Measurements from ENCODE around the gene ADAT1.

Gene ADAT1

GRCh38 chr16:75626806-75627205, 3.7 kb upstream of the ADAT1 start:
- no peak for DNase-seq (ENCODE audit: extremely low spot score)
- TF ChIP-seq HDGF (IDR thresholded peaks at IDR 0.05; ENCODE audit: borderline replicate concordance) (no peak), FOXA1 (IDR thresholded peaks at IDR 0.05) (no peak), ZNF384 (IDR thresholded peaks at IDR 0.05) (no peak)
- ChIA-PET POLR2A (interaction anchor here (1.5 kb wide), 1 partner anchor 21 kb away, joined by 14 read pairs; the partner anchor contains the start of genes KARS1 and TERF2IP), CTCF (no interaction called here)

- no peak for DNase-seq (ENCODE audit: extremely low spot score)
- ChIA-PET CTCF (no interaction called here), POLR2A (no interaction called here)
- TF ChIP-seq BHLHE40 (IDR thresholded peaks at IDR 0.05; ENCODE audit: borderline replicate concordance) (no peak), L3MBTL2 (conservative IDR thresholded peaks at IDR 0.05) (no peak)
These were observed 1.8 kb upstream of the ADAT1 start for GRCh38 chr16:75624921-75625334.

DNA sequence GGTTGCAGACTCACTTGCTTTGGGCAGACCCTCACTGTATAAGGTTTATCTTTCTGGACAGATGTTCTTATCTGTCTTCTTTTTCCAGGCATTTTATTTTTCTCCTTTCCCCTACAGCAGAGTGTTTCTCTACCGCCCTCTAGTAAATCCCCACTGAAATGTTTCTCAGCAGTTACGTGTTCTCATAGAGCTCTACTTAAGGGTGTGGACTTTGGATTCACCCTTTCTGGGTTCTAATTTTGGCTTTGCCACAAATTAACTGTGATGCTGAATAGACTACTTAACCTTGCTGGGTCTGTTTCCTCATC, 2.0 kb downstream of the ADAT1 start:
- ChIA-PET POLR2A (no interaction called here), CTCF (interaction anchor here (0.6 to 1.4 kb wide), 6 partner anchors 26 to 1841 kb away, joined by 3 to 4 read pairs (median 3); no protein-coding TSS in a partner anchor)
- TF ChIP-seq ARNT (IDR thresholded peaks at IDR 0.05) (no peak), NFRKB (IDR thresholded peaks at IDR 0.05) (no peak)
- peak; percentile 30 for DNase-seq (ENCODE audit: extremely low spot score)

GRCh38 chr16:75620326-75621169, 2.5 kb downstream of the ADAT1 start:
- no peak for TF ChIP-seq FOXM1 (IDR thresholded peaks at IDR 0.05; ENCODE audit: borderline replicate concordance)
- no peak for TF ChIP-seq HDGF (IDR thresholded peaks at IDR 0.05; ENCODE audit: borderline replicate concordance)
- no peak for TF ChIP-seq CTBP1 (IDR thresholded peaks at IDR 0.05; ENCODE audit: borderline replicate concordance)
- no peak for TF ChIP-seq ELF4 (IDR thresholded peaks at IDR 0.05)
- no peak for TF ChIP-seq FOXA1 (IDR thresholded peaks at IDR 0.05)
- TF ChIP-seq BHLHE40 (IDR thresholded peaks at IDR 0.05; ENCODE audit: borderline replicate concordance), result no peak
- no peak for TF ChIP-seq TARDBP (IDR thresholded peaks at IDR 0.05)
- no peak for TF ChIP-seq ZNF384 (IDR thresholded peaks at IDR 0.05)
- TF ChIP-seq LEF1 (IDR thresholded peaks at IDR 0.05; ENCODE audit: borderline replicate concordance), result no peak
- no peak for TF ChIP-seq SP1 (IDR thresholded peaks at IDR 0.05)
- TF ChIP-seq FOXK2 (IDR thresholded peaks at IDR 0.05), result no peak
- TF ChIP-seq SUZ12 (IDR thresholded peaks at IDR 0.05), result no peak
- TF ChIP-seq, protein P1, sequence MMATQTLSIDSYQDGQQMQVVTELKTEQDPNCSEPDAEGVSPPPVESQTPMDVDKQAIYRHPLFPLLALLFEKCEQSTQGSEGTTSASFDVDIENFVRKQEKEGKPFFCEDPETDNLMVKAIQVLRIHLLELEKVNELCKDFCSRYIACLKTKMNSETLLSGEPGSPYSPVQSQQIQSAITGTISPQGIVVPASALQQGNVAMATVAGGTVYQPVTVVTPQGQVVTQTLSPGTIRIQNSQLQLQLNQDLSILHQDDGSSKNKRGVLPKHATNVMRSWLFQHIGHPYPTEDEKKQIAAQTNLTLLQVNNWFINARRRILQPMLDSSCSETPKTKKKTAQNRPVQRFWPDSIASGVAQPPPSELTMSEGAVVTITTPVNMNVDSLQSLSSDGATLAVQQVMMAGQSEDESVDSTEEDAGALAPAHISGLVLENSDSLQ (IDR thresholded peaks at IDR 0.05), result no peak
- DNase-seq (ENCODE audit: extremely low spot score), result no peak

GRCh38 chr16:75618780-75619179, 4.3 kb downstream of the ADAT1 start:
- TF ChIP-seq HDGF (IDR thresholded peaks at IDR 0.05; ENCODE audit: borderline replicate concordance), result no peak
- TF ChIP-seq, protein P1 (IDR thresholded peaks at IDR 0.05), result no peak
- no peak for TF ChIP-seq NFRKB (IDR thresholded peaks at IDR 0.05)
- no peak for TF ChIP-seq TARDBP (IDR thresholded peaks at IDR 0.05)
- no peak for TF ChIP-seq FOXK2 (IDR thresholded peaks at IDR 0.05)
- TF ChIP-seq LEF1 (IDR thresholded peaks at IDR 0.05; ENCODE audit: borderline replicate concordance), result no peak
- no peak for TF ChIP-seq FOXM1 (IDR thresholded peaks at IDR 0.05; ENCODE audit: borderline replicate concordance)
- ChIA-PET CTCF (no interaction called here), POLR2A (no interaction called here)
- no peak for DNase-seq (ENCODE audit: extremely low spot score)

More at GRCh38 chr16:75620326-75621169, 2.5 kb downstream of the ADAT1 start:
- CTCF ChIA-PET, result interaction anchor here (1.0 to 1.4 kb wide), 2 partner anchors 143 to 156 kb away, joined by 3 to 5 read pairs; partner anchors contain the start of gene TMEM170A
- POLR2A ChIA-PET, result no interaction called here

GRCh38 chr16:75617121-75617520, 6.0 kb downstream of the ADAT1 start:
- POLR2A ChIA-PET, result no interaction called here
- TF ChIP-seq, protein P1 (IDR thresholded peaks at IDR 0.05), result no peak
- no peak for TF ChIP-seq CTBP1 (IDR thresholded peaks at IDR 0.05; ENCODE audit: borderline replicate concordance)
- CTCF ChIA-PET, result no interaction called here
- DNase-seq (ENCODE audit: extremely low spot score), result no peak

- TF ChIP-seq ELF4 (IDR thresholded peaks at IDR 0.05) (no peak), ZNF384 (IDR thresholded peaks at IDR 0.05) (no peak), SP1 (IDR thresholded peaks at IDR 0.05) (no peak), NFRKB (IDR thresholded peaks at IDR 0.05) (no peak), FOXK2 (IDR thresholded peaks at IDR 0.05) (no peak), FOXA1 (IDR thresholded peaks at IDR 0.05) (no peak), ARNT (IDR thresholded peaks at IDR 0.05) (no peak), SUZ12 (IDR thresholded peaks at IDR 0.05) (no peak), L3MBTL2 (conservative IDR thresholded peaks at IDR 0.05) (no peak), TARDBP (IDR thresholded peaks at IDR 0.05) (no peak), BHLHE40 (IDR thresholded peaks at IDR 0.05; ENCODE audit: borderline replicate concordance) (no peak), HDGF (IDR thresholded peaks at IDR 0.05; ENCODE audit: borderline replicate concordance) (no peak), LEF1 (IDR thresholded peaks at IDR 0.05; ENCODE audit: borderline replicate concordance) (no peak), FOXM1 (IDR thresholded peaks at IDR 0.05; ENCODE audit: borderline replicate concordance) (no peak), CTBP1 (IDR thresholded peaks at IDR 0.05; ENCODE audit: borderline replicate concordance) (no peak)
- TF ChIP-seq, protein P1 (IDR thresholded peaks at IDR 0.05), result no peak
- DNase-seq (ENCODE audit: extremely low spot score), result no peak
- POLR2A ChIA-PET, result no interaction called here
- CTCF ChIA-PET, result no interaction called here
These were observed 6.5 kb downstream of the ADAT1 start for GRCh38 chr16:75616521-75617010.

Data from HEK293T (cell line).